ENCODE results near the gene SMCHD1.

- TF ChIP-seq BHLHE40 (IDR thresholded peaks at IDR 0.05; ENCODE audit: borderline replicate concordance) (no peak), SP1 (IDR thresholded peaks at IDR 0.05) (no peak), TARDBP (IDR thresholded peaks at IDR 0.05) (no peak)
These were observed 1.2 kb upstream of the SMCHD1 start for GRCh38 chr18:2654169-2654927.

Data from HEK293T (cell line).